Kidney tubule cell (primary cell): ENCODE measurements around the gene KCNN2.
"Not testable (repeated sequence)": the region's sequence is repeated elsewhere in the genome, so short reads cannot be mapped to it uniquely, and the experiment has no call there.

Experiments used
- DNase-seq: peaks from one replicate; pipeline ENCODE4 v3.0.0-alpha.2; 2018; ENCODE audit warnings: low spot score

KCNN2 gene

DNA sequence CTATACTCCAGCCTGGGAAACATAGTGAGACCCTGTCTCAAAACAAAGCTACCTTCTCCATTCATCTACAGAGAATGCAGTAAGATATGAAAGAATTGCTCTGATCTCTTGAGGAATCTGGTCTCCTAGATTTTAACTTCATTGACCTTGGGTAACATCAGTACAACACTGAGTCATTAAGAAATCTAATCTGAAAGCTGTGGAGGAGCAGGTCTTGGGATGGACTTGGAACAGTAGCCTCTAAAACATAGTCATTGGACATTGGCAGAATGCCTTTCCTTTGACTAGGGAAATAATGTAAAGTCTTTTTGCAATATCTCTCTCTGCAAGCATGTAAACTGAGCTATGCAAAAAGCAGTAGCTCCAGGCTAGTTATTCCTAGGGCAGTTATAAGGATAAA is 58.1 kb downstream of the KCNN2 start:
- DNase-seq, result no peak

- no peak for DNase-seq
Observed at GRCh38 chr5:114427204-114427603, 65.3 kb downstream of the KCNN2 start.

GRCh38 chr5:114430532-114430931 is 68.7 kb downstream of the KCNN2 start:
- DNase-seq, result no peak

- not testable (repeated sequence) for DNase-seq
Observed at GRCh38 chr5:114432684-114433083, 70.8 kb downstream of the KCNN2 start.

GRCh38 chr5:114434396-114435219 is 72.7 kb downstream of the KCNN2 start:
- no peak for DNase-seq

GRCh38 chr5:114435220-114435481 is 73.3 kb downstream of the KCNN2 start:
- DNase-seq, result no peak

DNA sequence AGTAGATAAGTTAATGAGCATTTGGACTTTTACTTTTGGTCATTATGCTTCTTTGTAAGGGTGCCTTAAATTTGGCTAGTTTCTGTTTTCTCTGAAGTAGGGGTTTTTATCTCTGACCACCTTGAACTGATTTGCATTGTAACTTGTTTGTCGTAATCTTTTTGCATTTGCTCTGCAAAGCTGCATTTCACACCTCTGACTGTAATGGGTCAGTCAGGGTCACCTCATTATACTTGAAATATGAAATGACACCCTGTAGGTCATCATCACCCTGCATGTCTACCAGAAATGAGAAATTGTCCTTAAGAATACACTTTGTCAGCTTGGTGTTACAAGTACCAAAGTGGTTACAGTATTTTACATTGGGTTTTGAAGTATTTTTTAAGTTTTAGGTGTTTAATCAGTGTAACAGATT is 74.0 kb downstream of the KCNN2 start:
- DNase-seq, result no peak

DNA sequence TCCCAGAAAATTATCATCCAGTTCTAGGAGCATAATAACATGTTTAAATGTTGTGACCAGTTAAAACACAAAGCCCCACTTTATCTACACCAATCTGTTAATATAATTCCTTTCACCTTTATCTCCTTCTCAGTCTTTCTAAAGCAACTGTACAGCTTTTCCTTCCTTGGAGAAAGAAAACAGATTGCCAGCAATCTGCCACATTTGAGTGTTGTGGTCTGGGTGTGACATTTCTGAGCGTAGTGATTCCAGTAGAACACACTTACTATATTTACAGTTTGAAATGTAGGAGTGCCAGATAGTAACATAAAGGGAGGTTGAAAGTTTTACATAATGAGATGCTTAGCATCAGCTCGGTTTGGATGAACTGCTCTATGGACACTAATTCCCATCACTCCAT is 76.1 kb downstream of the KCNN2 start:
- DNase-seq, result no peak

DNA sequence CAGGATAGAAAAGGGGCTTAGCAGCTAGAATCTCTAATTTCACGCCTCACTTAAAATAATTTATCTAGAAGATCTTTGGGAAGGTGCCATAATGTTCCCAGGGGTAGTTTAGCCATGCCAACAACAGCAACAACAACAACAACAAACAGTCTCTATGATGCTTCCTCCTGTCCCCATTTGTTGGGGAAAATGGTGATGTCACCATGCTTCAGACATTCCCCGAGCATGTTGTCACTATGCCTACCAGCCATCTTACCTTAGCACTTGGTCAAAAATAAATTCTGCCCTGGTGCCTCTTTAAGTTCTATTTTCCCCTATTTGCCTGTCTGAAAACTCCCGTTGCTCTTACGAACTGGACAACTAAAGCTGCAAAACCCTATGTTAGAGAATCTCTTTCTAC is 76.6 kb downstream of the KCNN2 start:
- DNase-seq, result peak; percentile 8

DNA sequence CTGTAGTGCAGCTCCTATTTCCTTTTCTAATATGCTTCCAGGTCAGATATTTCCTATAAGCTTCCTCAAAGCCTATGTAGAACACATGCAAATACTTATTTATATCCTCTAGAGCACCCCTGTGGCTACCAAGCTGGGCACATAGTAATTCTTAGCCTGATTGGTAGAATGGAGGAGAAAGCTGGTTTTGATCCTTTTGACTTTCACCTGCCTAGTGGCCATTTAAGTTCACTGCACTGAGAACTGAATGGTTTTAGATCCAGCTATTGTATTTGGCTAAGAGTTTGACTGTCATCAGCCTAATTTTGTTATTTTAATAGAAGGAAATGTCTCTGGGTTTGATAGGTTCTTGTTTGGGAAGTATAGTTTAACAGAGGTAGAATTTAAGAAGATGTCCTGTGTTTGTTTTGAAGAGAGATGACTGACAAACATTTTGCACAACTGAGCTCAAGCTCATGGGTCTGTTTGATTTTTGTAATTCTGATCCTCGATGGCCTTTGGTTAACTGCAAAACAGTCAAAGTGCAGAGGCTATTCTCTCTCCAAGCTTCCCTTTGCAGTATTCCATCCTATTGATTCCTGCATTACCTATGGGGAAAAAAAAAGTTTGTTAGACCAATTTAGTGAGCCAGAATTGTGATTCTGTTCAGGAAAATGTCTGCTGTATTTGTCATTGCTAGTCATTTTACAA is 85.4 kb downstream of the KCNN2 start:
- no peak for DNase-seq

DNA sequence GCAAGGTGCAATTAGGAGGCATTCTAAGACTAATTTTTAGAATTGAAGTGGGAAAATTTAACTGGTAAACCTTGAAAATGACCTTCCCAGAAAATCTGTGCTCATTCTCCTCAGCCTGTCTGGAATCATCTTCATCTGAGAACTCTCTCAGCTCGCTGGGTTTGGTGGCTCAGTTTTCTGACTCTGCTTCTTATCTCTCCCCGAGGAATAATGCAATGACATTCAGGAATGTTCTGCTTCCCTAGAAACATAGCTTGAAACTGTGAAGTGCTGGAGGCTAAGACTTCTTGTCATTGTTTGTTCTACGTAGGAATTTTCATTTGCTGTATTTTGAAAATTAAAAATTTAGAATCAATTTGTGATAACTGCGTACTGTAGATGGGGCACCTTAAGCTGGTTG is 86.6 kb downstream of the KCNN2 start:
- DNase-seq, result no peak

DNA sequence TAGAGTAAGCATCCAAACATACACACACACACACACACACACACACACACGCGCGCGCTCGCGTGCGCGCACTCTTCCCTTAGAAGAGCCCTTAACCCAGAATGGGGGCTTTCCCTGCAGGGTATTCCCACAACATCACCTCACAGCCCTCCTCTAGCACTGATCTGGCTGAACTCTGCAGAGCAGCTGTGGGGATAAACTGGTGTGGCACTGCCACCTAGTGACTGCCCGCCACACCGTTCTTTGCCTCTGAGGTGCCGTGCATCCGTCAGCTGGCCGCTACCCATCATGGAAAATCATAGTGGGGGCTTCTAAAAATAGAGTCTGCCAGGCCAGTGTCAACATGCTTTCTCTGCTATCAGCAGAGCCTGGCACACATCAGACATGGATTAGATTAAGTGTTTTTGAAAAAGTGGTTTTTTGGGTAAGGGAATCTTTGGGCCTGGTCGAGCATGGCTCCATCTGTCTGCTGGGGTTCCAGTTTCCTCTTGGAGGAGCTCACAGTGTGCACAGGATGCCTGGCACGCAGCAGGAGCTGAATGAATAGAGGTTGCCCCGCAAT is 88.1 kb downstream of the KCNN2 start:
- DNase-seq, result peak; percentile 49

GRCh38 chr5:114450437-114450836 is 88.6 kb downstream of the KCNN2 start:
- DNase-seq, result no peak

DNA sequence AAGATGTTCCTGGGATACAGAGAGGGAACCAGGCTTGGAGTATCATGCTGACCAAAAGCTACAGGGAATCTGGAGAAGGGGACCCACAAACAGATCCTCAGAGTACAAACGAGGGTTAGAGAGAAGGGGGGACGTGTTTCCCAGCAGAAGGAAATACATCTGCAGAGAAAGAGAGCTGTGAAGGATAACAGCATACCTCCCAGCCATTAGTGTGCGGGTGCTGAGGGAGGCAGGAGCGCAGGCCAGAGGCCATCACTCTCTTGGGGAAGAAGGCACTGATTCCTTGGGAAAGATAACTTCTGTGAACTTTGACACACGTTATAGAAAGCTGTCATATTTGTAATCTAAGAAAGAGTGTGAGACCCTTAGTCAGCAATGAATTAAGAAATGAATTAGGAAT is 96.9 kb downstream of the KCNN2 start:
- DNase-seq, result no peak

DNA sequence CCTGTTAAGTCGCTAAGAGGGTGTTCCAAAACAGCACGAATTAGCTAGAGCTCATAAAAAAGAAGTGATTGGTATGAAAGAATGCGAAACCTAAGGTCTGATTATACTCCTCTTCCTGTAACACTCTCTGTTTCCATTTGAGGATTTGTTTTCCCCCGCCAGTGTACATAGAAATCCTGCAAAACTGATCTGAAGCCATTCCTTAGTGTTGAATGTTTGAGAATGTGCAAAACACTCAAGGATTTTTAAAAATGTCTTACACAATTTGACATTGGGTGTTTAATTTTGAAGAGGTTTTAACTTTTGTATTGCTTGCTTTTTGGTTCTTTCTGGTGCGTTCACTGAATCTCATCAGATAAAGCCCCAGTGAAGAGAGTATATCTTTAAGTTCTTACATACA is 105.3 kb downstream of the KCNN2 start:
- no peak for DNase-seq

GRCh38 chr5:114467729-114468128 is 105.9 kb downstream of the KCNN2 start:
- DNase-seq, result peak; percentile 43

- DNase-seq, result no peak
Observed at GRCh38 chr5:114469372-114469771, 107.5 kb downstream of the KCNN2 start.

DNA sequence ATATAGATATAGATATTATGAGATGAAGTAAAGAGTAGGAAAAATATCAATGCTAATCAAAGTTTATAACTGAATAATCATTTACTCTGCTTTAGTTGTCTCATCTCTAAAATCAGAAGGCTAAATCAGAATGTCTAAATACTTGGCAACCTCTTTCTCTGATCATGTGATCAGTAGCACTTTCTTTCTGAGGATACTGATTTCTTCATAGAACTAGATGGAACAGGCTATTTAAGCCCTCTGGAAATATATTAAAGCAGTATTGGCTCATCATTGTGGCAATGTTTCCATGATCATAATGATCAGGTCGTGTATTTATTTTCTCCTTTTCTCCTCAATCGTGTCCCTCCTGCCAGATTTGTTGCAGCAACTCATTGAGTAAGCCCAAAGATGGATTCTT is 109.7 kb downstream of the KCNN2 start:
- no peak for DNase-seq

DNA sequence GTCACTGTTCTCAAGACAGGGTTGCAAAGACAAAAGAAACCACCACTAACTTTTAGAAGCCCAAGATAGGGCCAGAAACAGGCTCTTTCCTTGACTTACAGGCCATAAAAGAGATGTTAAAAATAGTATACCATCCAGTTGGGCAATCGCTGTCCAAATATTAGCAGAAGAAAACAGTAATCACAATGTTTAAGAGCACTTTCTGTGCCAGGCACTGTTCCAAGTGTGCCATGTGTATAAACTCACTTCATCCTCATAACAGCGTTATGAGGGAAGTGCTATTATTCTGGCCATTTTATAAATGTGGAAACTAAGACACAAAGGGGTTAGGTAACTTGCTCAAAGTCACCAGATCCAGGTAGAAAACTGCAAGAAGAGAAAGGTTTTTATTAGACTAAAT is 111.7 kb downstream of the KCNN2 start:
- no peak for DNase-seq

- DNase-seq, result no peak
Observed at GRCh38 chr5:114477816-114478334, 116.0 kb downstream of the KCNN2 start.

- DNase-seq, result no peak
Observed at GRCh38 chr5:114500756-114501155, 138.9 kb downstream of the KCNN2 start.

- DNase-seq, result no peak
Observed at GRCh38 chr5:114504560-114504959, 142.7 kb downstream of the KCNN2 start.

GRCh38 chr5:114524221-114524620 is 162.4 kb downstream of the KCNN2 start:
- no peak for DNase-seq
